HEK293T (cell line): ENCODE measurements around the gene TMC3.

ENCODE experiments used
- BHLHE40 ChIP-seq: fragments of 450-650 bp; IDR thresholded peaks from 2 replicates; pipeline ENCODE4 v1.6.1; 2016; ENCODE audit warnings: mild to moderate bottlenecking, moderate library complexity, borderline replicate concordance
- CTBP1 ChIP-seq: fragments of 450-650 bp; IDR thresholded peaks from 2 replicates; pipeline ENCODE4 v1.6.1; 2016; ENCODE audit warnings: borderline replicate concordance
- ELF4 ChIP-seq: fragments of 450-650 bp; IDR thresholded peaks from 2 replicates; pipeline ENCODE4 v1.6.1; 2017; ENCODE audit warnings: antibody characterized with exemption
- FOXK2 ChIP-seq: fragments of 450-650 bp; IDR thresholded peaks from 2 replicates; pipeline ENCODE4 v1.6.1; 2016; ENCODE audit warnings: mild to moderate bottlenecking
- FOXM1 ChIP-seq: fragments of 450-650 bp; IDR thresholded peaks from 2 replicates; pipeline ENCODE4 v1.6.1; 2017; ENCODE audit warnings: mild to moderate bottlenecking, borderline replicate concordance
- NFRKB ChIP-seq: fragments of 450-650 bp; IDR thresholded peaks from 2 replicates; pipeline ENCODE4 v1.6.1; 2016; ENCODE audit warnings: mild to moderate bottlenecking, moderate library complexity
- SP1 ChIP-seq: fragments of 450-650 bp; IDR thresholded peaks from 2 replicates; pipeline ENCODE4 v1.6.1; 2017
- SUZ12 ChIP-seq: fragments of 450-650 bp; IDR thresholded peaks from 2 replicates; pipeline ENCODE4 v1.6.1; 2016; ENCODE audit warnings: mild to moderate bottlenecking
- TARDBP ChIP-seq: fragments of 450-650 bp; IDR thresholded peaks from 2 replicates; pipeline ENCODE4 v1.6.1; 2016
- ZNF384 ChIP-seq: fragments of 450-650 bp; IDR thresholded peaks from 2 replicates; pipeline ENCODE4 v1.6.1; 2016

GRCh38 chr15:81289910-81290309 is 84.1 kb downstream of the TMC3 start:
- no peak for TF ChIP-seq SUZ12
- TF ChIP-seq SP1, result no peak
- TF ChIP-seq NFRKB, result no peak
- no peak for TF ChIP-seq FOXK2
- no peak for TF ChIP-seq TARDBP
- TF ChIP-seq BHLHE40, result no peak
- no peak for TF ChIP-seq CTBP1
- no peak for TF ChIP-seq ELF4
- no peak for TF ChIP-seq ZNF384
- no peak for TF ChIP-seq FOXM1
